ENCODE results near the gene MACROH2A1.

GRCh38 chr5:135318924-135319323, 80.1 kb downstream of the MACROH2A1 start:
- TF ChIP-seq ZNF274 (IDR thresholded peaks at IDR 0.05; ENCODE audit: low read depth, low read length), result no peak
- TF ChIP-seq YY1 (IDR thresholded peaks at IDR 0.05; ENCODE audit: insufficient read depth, insufficient read length), result no peak
- no peak for TF ChIP-seq SUZ12 (IDR thresholded peaks at IDR 0.05; ENCODE audit: extremely low read depth, insufficient read depth, insufficient read length)
